NCI-H128 (cell line): ENCODE data around the gene CPNE9.
A peak's percentile ranks its signal among the peaks of the same experiment; 100 is the strongest.

Experiments used
- DNase-seq: peaks from one replicate; lab custom pipeline; 2025; ENCODE audit not compliant: unreplicated experiment; lab: John Stamatoyannopoulos, UW

Gene CPNE9

DNA sequence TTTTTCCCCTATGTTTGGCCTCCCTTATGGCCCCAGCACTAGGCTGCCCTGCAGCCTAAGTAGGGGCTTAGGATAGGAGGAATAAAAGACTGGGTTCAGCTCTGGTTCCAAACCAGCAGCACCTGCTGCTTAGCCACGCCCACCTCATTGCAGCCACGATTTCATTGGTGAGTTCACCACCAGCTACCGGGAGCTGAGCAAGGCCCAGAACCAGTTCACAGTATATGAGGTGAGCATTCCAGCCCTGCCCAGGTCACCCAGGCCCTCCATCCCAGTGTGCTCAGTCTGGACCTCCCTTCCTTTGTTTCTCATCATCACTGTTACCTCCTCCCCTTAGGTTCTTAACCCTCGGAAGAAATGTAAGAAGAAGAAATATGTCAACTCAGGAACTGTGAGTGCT lies 11.5 kb downstream of the CPNE9 start:
- DNase-seq = no peak

DNA sequence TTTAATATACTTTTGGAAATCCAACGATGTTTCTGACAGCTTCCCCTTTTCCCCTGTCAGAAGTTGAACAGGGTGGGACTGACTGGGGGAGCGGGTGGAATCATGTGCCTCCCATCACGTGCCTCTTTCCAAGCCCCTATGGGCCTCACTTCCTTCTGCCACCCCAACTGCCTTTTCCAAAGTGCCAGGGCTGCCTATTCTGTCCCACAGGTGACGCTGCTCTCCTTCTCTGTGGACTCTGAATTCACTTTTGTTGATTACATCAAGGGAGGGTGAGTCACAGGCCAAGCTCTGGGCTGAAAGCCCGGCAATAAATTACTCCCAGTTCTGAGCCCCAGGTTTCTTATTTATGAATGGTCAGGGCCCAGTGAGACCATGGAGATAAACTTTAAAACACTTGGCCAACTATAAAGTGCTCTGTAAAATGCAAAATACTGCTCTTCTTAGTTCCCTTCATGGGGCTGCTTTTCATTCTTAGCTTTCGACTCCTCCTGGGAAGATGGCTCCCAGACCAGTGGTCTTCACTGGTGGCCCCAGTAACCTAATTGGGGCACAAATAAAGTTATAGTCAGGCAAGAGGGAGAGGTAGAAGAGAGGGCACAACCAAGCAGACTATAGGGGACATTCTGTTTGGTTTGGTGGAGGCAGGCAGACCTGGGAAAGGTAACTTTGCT lies 12.3 kb downstream of the CPNE9 start:
- DNase-seq = no peak

DNA sequence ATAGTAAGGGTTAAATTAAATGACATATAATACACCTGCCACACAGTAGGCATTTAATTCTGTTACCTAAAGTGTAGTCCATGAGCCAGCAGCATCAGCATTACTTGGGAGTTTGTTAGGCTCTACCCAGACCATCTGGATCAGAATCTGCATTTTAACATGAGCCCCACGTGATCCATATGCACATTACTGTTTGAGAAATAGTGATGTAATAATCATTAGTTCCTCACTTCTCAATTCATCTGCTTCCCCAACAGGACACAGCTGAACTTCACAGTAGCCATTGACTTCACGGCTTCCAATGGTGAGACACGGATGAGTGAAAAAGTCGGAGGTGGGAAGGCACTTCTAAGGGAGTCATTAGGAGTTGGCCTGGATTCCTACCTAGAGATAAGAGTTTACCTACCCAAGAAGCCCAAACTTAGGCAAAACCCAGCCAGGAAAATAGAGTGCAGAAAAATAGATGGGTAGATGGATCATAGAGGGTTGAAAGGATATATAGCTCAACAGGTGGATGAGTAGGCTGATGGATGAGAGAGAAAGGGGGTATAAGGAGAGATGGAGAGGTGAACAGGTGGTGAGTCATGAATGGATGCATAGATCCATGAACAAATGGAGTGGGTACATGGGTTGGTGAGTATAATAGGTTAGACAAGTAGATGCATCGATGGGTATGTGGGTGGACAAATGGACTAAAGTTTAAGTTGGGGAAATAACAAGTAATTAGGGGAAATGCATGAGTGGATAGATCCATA lies 13.3 kb downstream of the CPNE9 start:
- no peak for DNase-seq

DNA sequence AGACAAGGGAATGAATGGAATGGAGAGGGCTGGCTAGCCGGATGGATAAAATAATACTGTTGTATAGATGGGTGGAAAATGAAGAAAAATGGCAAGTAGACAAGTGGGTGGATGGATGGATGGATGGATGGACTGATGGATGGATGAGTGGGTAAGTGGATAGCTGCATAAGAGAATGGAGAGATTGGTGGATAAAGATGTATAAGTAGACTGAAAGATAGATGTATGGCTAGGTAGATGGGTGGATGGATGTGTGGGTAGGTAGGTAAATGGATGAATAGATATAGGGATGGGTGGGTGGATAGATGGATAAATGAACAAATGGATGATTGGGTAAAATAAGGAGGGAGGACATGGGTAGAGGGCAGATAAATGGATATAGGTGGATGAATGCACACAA lies 13.9 kb downstream of the CPNE9 start:
- no peak for DNase-seq

DNA sequence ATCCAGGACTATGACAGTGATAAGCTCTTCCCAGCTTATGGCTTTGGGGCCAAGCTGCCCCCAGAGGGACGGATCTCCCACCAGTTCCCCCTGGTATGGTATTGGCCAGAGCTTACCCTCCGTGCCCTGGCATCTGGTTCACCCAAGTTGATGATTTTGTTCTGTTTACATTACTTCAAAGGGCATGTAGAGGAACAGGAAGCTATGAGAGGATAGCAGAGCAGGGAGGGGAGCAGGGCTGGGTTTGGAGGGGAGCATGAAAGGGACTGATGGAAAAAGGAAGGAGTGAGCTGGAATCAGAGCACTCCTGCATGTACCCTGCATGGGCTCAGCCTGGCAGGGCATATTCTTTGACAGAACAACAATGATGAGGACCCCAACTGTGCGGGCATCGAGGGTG lies 14.5 kb downstream of the CPNE9 start:
- DNase-seq = no peak

GRCh38 chr3:9721015-9721699 lies 17.5 kb downstream of the CPNE9 start:
- no peak for DNase-seq

- DNase-seq = no peak
These were observed 18.0 kb downstream of the CPNE9 start for GRCh38 chr3:9721700-9722060.

- no peak for DNase-seq
These were observed 22.3 kb downstream of the CPNE9 start for GRCh38 chr3:9725775-9726515.

- no peak for DNase-seq
These were observed 23.5 kb downstream of the CPNE9 start for GRCh38 chr3:9727041-9727595.

- no peak for DNase-seq
These were observed 24.1 kb downstream of the CPNE9 start for GRCh38 chr3:9727743-9728142.

DNA sequence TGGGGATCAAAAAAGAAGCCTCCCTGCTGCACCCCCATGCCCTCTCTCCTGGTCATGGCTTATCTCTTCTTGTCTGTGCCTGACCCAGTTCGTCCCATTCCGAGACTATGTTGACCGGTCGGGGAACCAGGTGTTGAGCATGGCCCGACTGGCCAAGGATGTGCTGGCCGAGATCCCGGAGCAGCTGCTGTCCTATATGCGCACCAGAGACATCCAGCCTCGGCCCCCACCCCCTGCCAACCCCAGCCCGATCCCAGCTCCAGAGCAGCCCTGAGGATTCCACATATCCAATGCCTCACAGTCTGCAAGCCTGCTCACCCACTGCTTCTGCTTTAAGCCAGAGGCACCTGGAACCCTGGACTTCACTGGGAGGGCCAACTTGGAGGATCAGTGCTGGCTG lies 25.8 kb downstream of the CPNE9 start:
- no peak for DNase-seq

DNA sequence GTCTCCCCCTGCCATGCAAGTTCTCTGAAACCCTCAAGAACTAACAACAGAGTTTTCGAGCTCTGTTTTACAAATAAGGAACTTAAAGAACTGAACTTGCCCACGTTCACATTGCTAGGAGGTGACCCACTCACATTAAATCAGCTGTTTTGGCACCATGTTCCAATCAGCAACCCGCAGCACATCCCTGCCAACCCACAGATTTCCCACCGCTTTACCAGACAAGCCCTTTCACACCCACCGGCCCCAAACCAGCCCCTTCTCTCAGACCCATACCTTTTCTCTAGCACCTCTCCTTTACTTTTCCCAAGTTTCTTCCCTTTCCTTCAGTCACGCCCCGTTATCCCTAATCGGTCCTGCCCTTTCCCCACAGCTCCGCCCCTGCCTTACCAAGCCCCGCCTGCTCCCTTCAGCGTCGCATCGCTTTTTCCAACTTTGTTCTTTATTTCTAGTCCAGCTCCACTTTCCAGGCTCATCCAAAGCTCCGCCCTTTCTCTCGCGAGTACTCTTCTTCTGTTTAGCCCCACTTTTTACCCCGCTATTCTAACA lies 27.1 kb downstream of the CPNE9 start:
- DNase-seq = no peak

GRCh38 chr3:9731206-9732079 lies 27.8 kb downstream of the CPNE9 start, which contains the start of gene BRPF1:
TSS of gene BRPF1 (plus strand) at chr3:9731735. CDS start at chr3:9734141, 2,406 bp downstream.
- peak; percentile 81 for DNase-seq

GRCh38 chr3:9732080-9732739 lies 28.6 kb downstream of the CPNE9 start:
- no peak for DNase-seq

DNA sequence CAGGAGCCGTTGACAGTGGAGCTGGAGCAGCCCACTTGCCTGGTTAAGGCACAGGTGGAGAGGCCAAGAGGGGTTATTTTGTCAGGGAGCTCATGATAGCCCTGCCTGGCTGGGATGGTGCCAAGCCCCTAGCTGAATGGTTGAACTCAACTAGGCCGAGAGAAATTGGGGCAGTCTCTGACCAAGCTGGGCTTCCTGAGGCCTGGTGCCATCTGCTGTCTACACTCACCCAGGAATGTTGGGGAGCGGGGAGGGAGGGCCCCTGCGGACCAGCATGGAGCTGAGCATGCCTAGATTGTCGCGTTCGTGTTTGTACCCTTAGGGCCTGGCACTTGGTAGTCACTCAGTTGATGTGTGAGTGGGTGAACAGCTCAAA lies 29.1 kb downstream of the CPNE9 start:
- no peak for DNase-seq

DNA sequence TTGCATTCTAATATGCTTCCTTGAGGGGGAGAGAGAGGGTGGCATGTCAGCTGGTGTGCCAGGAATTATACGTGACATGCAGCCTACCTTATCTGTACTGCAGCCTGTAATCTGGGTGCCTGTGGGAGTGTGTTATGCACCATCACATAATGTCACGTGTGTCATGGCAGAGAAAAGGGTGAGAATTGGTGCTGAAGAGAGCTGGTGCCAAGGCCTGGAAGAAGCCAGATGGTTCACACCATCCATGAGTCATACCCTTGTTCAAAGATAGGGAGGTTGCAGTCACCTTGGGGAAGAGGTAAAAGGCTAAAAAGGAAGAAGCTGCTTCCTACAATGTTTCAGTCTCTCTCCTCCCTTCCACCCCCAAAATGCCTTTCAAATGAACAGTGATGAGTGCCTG lies 33.2 kb downstream of the CPNE9 start:
- no peak for DNase-seq

GRCh38 chr3:9739181-9739580 lies 35.5 kb downstream of the CPNE9 start:
- DNase-seq = no peak

DNA sequence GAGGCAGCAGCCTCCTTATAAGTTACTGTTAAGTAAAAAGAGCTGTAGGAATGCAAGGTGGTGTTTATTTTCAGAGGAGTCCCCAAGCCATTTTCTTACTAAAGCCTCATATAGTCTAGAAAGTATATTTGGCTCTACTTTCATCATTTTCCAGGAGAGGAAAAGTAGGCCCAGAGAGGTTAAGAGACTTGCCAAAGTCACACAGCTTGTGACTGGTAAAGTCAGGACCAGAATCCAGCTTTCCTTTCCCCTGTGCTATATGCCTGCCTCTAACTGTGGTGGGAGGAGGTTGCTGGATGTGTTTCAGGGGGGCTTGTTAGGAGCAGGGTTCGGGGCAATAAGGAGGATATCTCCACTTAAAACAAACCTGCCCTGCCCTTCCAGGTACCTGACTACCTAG lies 38.9 kb downstream of the CPNE9 start:
- no peak for DNase-seq

GRCh38 chr3:9743548-9743947 lies 39.9 kb downstream of the CPNE9 start:
- DNase-seq = no peak
